IMR-90 (cell line): ENCODE data around the gene STAB1. TPM values are rescaled to one million over a fixed set of nuclear protein-coding genes. Genes with fewer than 3 reads are reported as not detected.

ENCODE experiments used
- ATAC-seq: fragments of 200-7000 bp; cut with Tn5 transposase; 2 replicates; pipeline ENCODE4 v1.9.1; 2020; ENCODE audit warnings: low read depth, mild to moderate bottlenecking, moderate library complexity
- BruUV-seq: library from RNA; stranded (reverse); fragments of 400-500 nt; replicated peaks from 2 replicates; lab custom pipeline; 2021; lab: Mats Ljungman, UMichigan
- CTCF ChIA-PET: fragments of 300-600 bp; formaldehyde crosslinking; extraction: SDS; loops from one replicate; lab custom pipeline; 2021; ENCODE audit warnings: antibody characterized with exemption; lab: Yijun Ruan, JAX
- POLR2A ChIA-PET: fragments of 300-600 bp; sonication (Branson Sonifier 250); formaldehyde crosslinking; loops from one replicate; lab custom pipeline; 2022; ENCODE audit warnings: antibody characterized with exemption; ENCODE audit not compliant: unreplicated experiment; lab: Charles Lee
- DNase-seq: peaks from one replicate; pipeline ENCODE4 v3.0.0; 2013
- H2AFZ ChIP-seq: replicated peaks from 2 replicates; pipeline ENCODE3; 2013; ENCODE audit warnings: low read length, mild to moderate bottlenecking; ENCODE audit not compliant: poor library complexity
- H2AK5ac ChIP-seq: 2 replicates; pipeline ENCODE4 v1.6.1; 2013; ENCODE audit warnings: low read depth, low read length, inconsistent platforms
- H2AK9ac ChIP-seq: replicated peaks from 2 replicates; pipeline ENCODE3; 2013; ENCODE audit warnings: mild to moderate bottlenecking, low read depth, low read length, moderate library complexity; ENCODE audit not compliant: poor library complexity
- H2BK120ac ChIP-seq: 2 replicates; pipeline ENCODE4 v1.6.1; 2013; ENCODE audit warnings: low read depth, low read length, inconsistent platforms
- H2BK15ac ChIP-seq: 3 replicates; pipeline ENCODE4 v1.6.1; 2013; ENCODE audit warnings: low read depth, low read length, inconsistent platforms
- H2BK20ac ChIP-seq: 2 replicates; pipeline ENCODE4 v1.6.1; 2013; ENCODE audit warnings: low read depth, mild to moderate bottlenecking, inconsistent platforms, low read length, moderate library complexity
- H2BK5ac ChIP-seq: 2 replicates; pipeline ENCODE4 v1.6.1; 2013; ENCODE audit warnings: mild to moderate bottlenecking, low read depth, low read length, inconsistent platforms; ENCODE audit not compliant: poor library complexity, severe bottlenecking
- H3K14ac ChIP-seq: replicated peaks from 2 replicates; pipeline ENCODE4 v1.6.1; 2013; ENCODE audit warnings: low read depth, low read length, inconsistent platforms
- H3K18ac ChIP-seq: 2 replicates; pipeline ENCODE4 v1.6.1; 2013; ENCODE audit warnings: low read depth, low read length, control low read depth
- H3K23ac ChIP-seq: 2 replicates; pipeline ENCODE4 v1.6.1; 2013; ENCODE audit warnings: low read depth, low read length, inconsistent platforms
- H3K27ac ChIP-seq: 2 replicates; pipeline ENCODE4 v1.5.1; 2013; ENCODE audit warnings: mild to moderate bottlenecking, control low read depth, low read length; ENCODE audit not compliant: insufficient read depth
- H3K27me3 ChIP-seq: 2 replicates; pipeline ENCODE4 v1.6.1; 2013; ENCODE audit warnings: low read length; ENCODE audit not compliant: control insufficient read depth, insufficient read depth
- H3K36me3 ChIP-seq: 2 replicates; pipeline ENCODE4 v1.6.1; 2013; ENCODE audit warnings: low read length, mixed read lengths; ENCODE audit not compliant: control insufficient read depth, insufficient read depth
- H3K4ac ChIP-seq: 2 replicates; pipeline ENCODE4 v1.6.1; 2013; ENCODE audit warnings: low read depth, low read length, inconsistent platforms
- H3K4me1 ChIP-seq: 2 replicates; pipeline ENCODE4 v1.6.1; 2013; ENCODE audit warnings: low read length, mixed read lengths; ENCODE audit not compliant: control insufficient read depth, insufficient read depth
- H3K4me2 ChIP-seq: 2 replicates; pipeline ENCODE4 v1.6.1; 2013; ENCODE audit warnings: low read depth, mild to moderate bottlenecking, control low read depth, low read length, moderate library complexity
- H3K4me3 ChIP-seq: 2 replicates; pipeline ENCODE4 v1.5.1; 2013; ENCODE audit warnings: low read depth, mild to moderate bottlenecking, control low read depth, low read length, moderate library complexity; ENCODE audit not compliant: insufficient read depth
- H3K56ac ChIP-seq: 2 replicates; pipeline ENCODE4 v1.6.1; 2013; ENCODE audit warnings: low read length, inconsistent platforms; ENCODE audit not compliant: insufficient read depth; ENCODE audit errors: extremely low read depth
- H3K79me1 ChIP-seq, 2 experiments: 2 replicates each; pipeline ENCODE4 v1.6.1; 2013; ENCODE audit warnings: low read length in 2 of 2, inconsistent platforms in 1 of 2, low read depth in 1 of 2
- H3K9ac ChIP-seq: 2 replicates; pipeline ENCODE4 v1.6.1; 2013; ENCODE audit warnings: low read depth, low read length, control low read depth
- H3K9me1 ChIP-seq: 2 replicates; pipeline ENCODE4 v1.6.1; 2013; ENCODE audit warnings: low read length, inconsistent platforms; ENCODE audit not compliant: insufficient read depth
- H3K9me3 ChIP-seq: 2 replicates; pipeline ENCODE4 v1.6.1; 2013; ENCODE audit warnings: low read length; ENCODE audit not compliant: control insufficient read depth, insufficient read depth
- H4K20me1 ChIP-seq: 2 replicates; pipeline ENCODE4 v1.6.1; 2013; ENCODE audit warnings: low read length, inconsistent platforms; ENCODE audit not compliant: insufficient read depth
- H4K5ac ChIP-seq: 2 replicates; pipeline ENCODE4 v1.6.1; 2013; ENCODE audit warnings: mild to moderate bottlenecking, low read depth, low read length, control low read depth
- H4K8ac ChIP-seq, 2 experiments: 2 replicates each; pipeline ENCODE4 v1.6.1; 2013; ENCODE audit warnings: low read depth in 2 of 2, low read length in 2 of 2, control low read depth in 1 of 2, inconsistent platforms in 1 of 2
- H4K91ac ChIP-seq: 2 replicates; pipeline ENCODE4 v1.6.1; 2013; ENCODE audit warnings: low read depth, low read length, inconsistent platforms; ENCODE audit not compliant: insufficient read depth
- BHLHE40 ChIP-seq: fragments of 150-350 bp; IDR thresholded peaks from 2 replicates; pipeline ENCODE4 v1.6.1; 2016; ENCODE audit warnings: mild to moderate bottlenecking, low read depth, low read length
- CEBPB ChIP-seq: IDR thresholded peaks from 2 replicates; pipeline ENCODE4 v1.6.1; 2012; ENCODE audit warnings: low read depth, low read length, improper control_type of control experiment
- ELK1 ChIP-seq: fragments of 150-350 bp; IDR thresholded peaks from 2 replicates; pipeline ENCODE4 v1.6.1; 2016; ENCODE audit warnings: low read depth, mild to moderate bottlenecking, low read length, moderate library complexity, borderline replicate concordance
- MAFK ChIP-seq: IDR thresholded peaks from 2 replicates; pipeline ENCODE4 v1.6.1; 2012; ENCODE audit warnings: low read depth, low read length, improper control_type of control experiment
- MAZ ChIP-seq: IDR thresholded peaks from 2 replicates; pipeline ENCODE4 v1.6.1; 2012; ENCODE audit warnings: low read depth, mild to moderate bottlenecking, low read length, improper control_type of control experiment, moderate library complexity, borderline replicate concordance
- NFE2L2 ChIP-seq: fragments of 150-350 bp; IDR thresholded peaks from 2 replicates; pipeline ENCODE4 v1.6.1; 2016; ENCODE audit warnings: low read depth, mild to moderate bottlenecking, low read length
- POLR2A ChIP-seq: IDR thresholded peaks from 2 replicates; pipeline ENCODE4 v1.6.1; 2012; ENCODE audit warnings: mild to moderate bottlenecking, low read depth, low read length
- RAD21 ChIP-seq: IDR thresholded peaks from 2 replicates; pipeline ENCODE4 v1.6.1; 2012; ENCODE audit warnings: low read length, improper control_type of control experiment
- RCOR1 ChIP-seq: IDR thresholded peaks from 2 replicates; pipeline ENCODE4 v1.6.1; 2012; ENCODE audit warnings: mild to moderate bottlenecking, low read length, improper control_type of control experiment; ENCODE audit not compliant: insufficient replicate concordance
- WGBS, 2 experiments: methylation state at CpG; one replicate each; pipeline versions ENCODE4 v1.1.5 to v1.1.7; 2013; ENCODE audit warnings: missing lambda C conversion rate in 2 of 2; ENCODE audit not compliant: insufficient read length in 1 of 2; ENCODE audit errors: extremely low coverage in 2 of 2; 5-methylcytosine and 5-hydroxymethylcytosine counted together
- dilution Hi-C: fragments of 300-500 bp; cut with HindIII; formaldehyde crosslinking; loops from one replicate; pipeline ENCODE4 v1.14.3; 2018; ENCODE audit warnings: low sequenced_read_pairs; ENCODE audit not compliant: unreplicated experiment
- in situ Hi-C: fragments of 300-500 bp; cut with MboI; formaldehyde crosslinking; loops from 3 replicates; pipeline ENCODE4 v1.14.3; 2019; ENCODE audit warnings: low sequenced_read_pairs, inconsistent platforms, mixed read lengths
- intact Hi-C: fragments of 100-400 bp; cut with micrococcal nuclease; formaldehyde crosslinking; loops from 2 replicates; pipeline ENCODE4 v1.10.0; 2022
- polyA plus RNA-seq, 3 experiments: library from polyadenylated mRNA; depleted of rRNA; stranded (reverse); fragments of >200 nt; gene quantifications; 2 replicates each; pipeline ENCODE4 v1.2.3, GENCODE V29; 2012; ENCODE audit warnings: low replicate concordance in 1 of 3
- total RNA-seq: library from RNA; depleted of rRNA; stranded (reverse); fragments of >200 nt; gene quantifications from 2 replicates; pipeline ENCODE4 v1.2.3, GENCODE V29; 2012
- TF ChIP-seq, protein P1 (sequence below): fragments of 150-350 bp; IDR thresholded peaks from 2 replicates; pipeline ENCODE4 v1.6.1; 2017; ENCODE audit warnings: mild to moderate bottlenecking, antibody characterized with exemption, low read length, low read depth

The STAB1 gene
- total and polyA plus RNA-seq, 2 of the 4 experiments (the other 2 are of a cell fraction), result not detected

DNA sequence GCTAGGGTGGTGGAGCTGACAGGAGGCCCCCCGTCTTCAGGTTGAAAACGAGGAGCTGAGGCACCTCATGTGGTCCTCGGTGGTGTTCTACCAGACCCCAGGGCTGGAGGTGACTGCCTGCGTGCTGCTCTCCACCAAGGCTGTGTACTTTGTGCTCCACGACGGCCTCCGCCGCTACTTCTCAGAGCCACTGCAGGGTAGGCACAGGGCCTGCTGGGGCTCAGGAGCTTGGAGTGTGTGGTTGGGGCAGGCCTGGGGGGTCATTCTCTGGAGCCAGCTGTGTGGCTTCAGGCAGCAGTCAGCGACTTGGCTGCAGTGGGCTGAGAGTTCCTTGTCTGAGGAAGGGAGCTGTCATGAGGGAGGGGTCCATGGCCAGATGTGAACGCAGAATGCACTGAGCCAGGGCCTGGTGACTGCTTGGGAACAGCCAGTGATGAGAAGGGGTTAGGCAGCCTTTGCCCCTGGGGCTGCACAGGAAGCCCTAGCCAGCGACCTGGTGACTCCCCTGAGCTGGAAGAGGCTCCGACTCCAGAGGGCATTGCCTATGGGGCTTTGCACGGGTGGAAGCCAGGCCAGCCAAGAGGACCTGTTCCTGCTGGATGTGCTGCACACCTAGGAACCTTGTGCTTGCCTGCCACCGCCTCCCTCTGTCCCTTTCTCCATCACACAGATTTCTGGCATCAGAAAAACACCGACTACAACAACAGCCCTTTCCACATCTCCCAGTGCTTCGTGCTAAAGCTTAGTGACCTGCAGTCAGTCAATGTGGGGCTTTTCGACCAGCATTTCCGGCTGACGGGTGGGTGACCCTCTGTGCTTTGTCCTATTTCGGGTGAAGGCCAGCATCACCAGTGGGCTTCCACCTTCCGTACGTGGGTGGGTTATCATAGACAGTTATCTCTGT, 4.9 kb upstream of the STAB1 start:
- Histone ChIP-seq H2AFZ (no peak overlapping the region), H4K20me1 (peaks cover 13% of the 10 kb centered on the region; the same call in 1 of the 2 replicates), H4K91ac (no peak overlapping the region), H3K27me3 (no peaks in the 10 kb centered on the region), H4K8ac (no peak overlapping the region), H3K23ac (no peak overlapping the region), H3K4me1 (no peaks in the 10 kb centered on the region), H3K79me1 (peaks cover 0 to 21% of the 10 kb centered on the region in 2 experiments; a peak in 2 of 4 replicates), H2BK20ac (no peak overlapping the region), H3K4me2 (no peak overlapping the region), H2BK5ac (no peak overlapping the region), H2AK9ac (no peak overlapping the region), H4K5ac (no peak overlapping the region), H2AK5ac (no peak overlapping the region), H3K27ac (no peak overlapping the region), H2BK15ac (no peak overlapping the region), H3K9ac (no peak overlapping the region), H3K9me1 (0 out of 2 replicates have a peak, but pooled peaks cover 4% of the 10 kb centered on the region), H3K18ac (no peak overlapping the region), H3K36me3 (peaks cover 78% of the 10 kb centered on the region), H3K14ac (no peak overlapping the region), H3K4me3 (no peak overlapping the region), H3K4ac (no peak overlapping the region), H2BK120ac (no peak overlapping the region), H3K9me3 (no peaks in the 10 kb centered on the region), H3K56ac (no peak overlapping the region)
- WGBS, 2 experiments, result 92% methylated on average over 14 of the region's 22 CpGs; no CpG with 5 or more reads in 1 of the 2 experiments
- DNase-seq (no peak), ATAC-seq (no peak)
- ChIA-PET CTCF (interaction anchor here (0.6 kb wide), 1 partner anchor 406 kb away, joined by 3 read pairs; no protein-coding TSS in a partner anchor), POLR2A (no interaction called here)
- no TSS peak for BruUV-seq
- intact Hi-C loops, result no loop called here
- dilution Hi-C loops, result no loop called here
- TF ChIP-seq BHLHE40 (no peak), CEBPB (no peak), RAD21 (no peak), RCOR1 (no peak), MAFK (no peak), ELK1 (no peak), POLR2A (no peak), NFE2L2 (no peak), MAZ (no peak)
- TF ChIP-seq, protein P1, sequence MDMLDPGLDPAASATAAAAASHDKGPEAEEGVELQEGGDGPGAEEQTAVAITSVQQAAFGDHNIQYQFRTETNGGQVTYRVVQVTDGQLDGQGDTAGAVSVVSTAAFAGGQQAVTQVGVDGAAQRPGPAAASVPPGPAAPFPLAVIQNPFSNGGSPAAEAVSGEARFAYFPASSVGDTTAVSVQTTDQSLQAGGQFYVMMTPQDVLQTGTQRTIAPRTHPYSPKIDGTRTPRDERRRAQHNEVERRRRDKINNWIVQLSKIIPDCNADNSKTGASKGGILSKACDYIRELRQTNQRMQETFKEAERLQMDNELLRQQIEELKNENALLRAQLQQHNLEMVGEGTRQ, result no peak
- in situ Hi-C loops, result no loop called here
